ENCODE data around the gene WDTC1. TPM values are rescaled to one million over a fixed set of nuclear protein-coding genes. Genes with fewer than 3 reads are reported as not detected.

Gene WDTC1
- total and polyA plus RNA-seq, 4 donors = 19.8 to 41.0 (median 30.2) TPM

- Histone ChIP-seq H3K4me3 (no peak overlapping the region), H3K4me1 (ENCODE audit: control insufficient read depth in 5 of 5, insufficient read depth in 5 of 5, low read length in 5 of 5) (no peaks in the 10 kb centered on the region), H3K27me3 (ENCODE audit: control insufficient read depth in 3 of 3, insufficient read depth in 3 of 3, low read length in 2 of 3) (no peaks in the 10 kb centered on the region), H3K27ac (ENCODE audit: low read depth in 1 of 2, low read length in 1 of 2) (no peak overlapping the region), H3K9me3 (ENCODE audit: control insufficient read depth in 4 of 4, insufficient read depth in 3 of 4, low read length in 3 of 4) (no peaks in the 10 kb centered on the region), H3K9ac (ENCODE audit: insufficient read depth in 1 of 2, low read length in 2 of 2) (no peak overlapping the region), H3K36me3 (ENCODE audit: control insufficient read depth in 4 of 4, insufficient read depth in 4 of 4, low read length in 4 of 4) (no peaks in the 10 kb centered on the region)
- WGBS, 2 donors = 83 to 89% methylated on average over 2 of the region's 2 CpGs
- no peak for TF ChIP-seq CTCF (IDR thresholded peaks at IDR 0.05; ENCODE audit: control extremely low read depth, extremely low read depth)
- ATAC-seq (ENCODE audit: insufficient read depth, low FRiP score) (no peak), DNase-seq (no peak)
Measured at GRCh38 chr1:27314737-27315136, 80.3 kb downstream of the WDTC1 start.

- TF ChIP-seq CTCF (IDR thresholded peaks at IDR 0.05; ENCODE audit: control extremely low read depth, extremely low read depth) = no peak
- no peak overlapping the region for H3K4me3 ChIP-seq
- H3K4me1 ChIP-seq (ENCODE audit: control insufficient read depth in 5 of 5, insufficient read depth in 5 of 5, low read length in 5 of 5) = peaks cover 0 to 3% (median 0%) of the 10 kb centered on the region in 5 donors
- no peaks in the 10 kb centered on the region for H3K9me3 ChIP-seq (ENCODE audit: control insufficient read depth in 4 of 4, insufficient read depth in 3 of 4, low read length in 3 of 4)
- WGBS, 2 donors = 80 to 89% methylated on average over 5 of the region's 5 CpGs
- no peak overlapping the region for H3K27ac ChIP-seq (ENCODE audit: low read depth in 1 of 2, low read length in 1 of 2)
- no peaks in the 10 kb centered on the region for H3K36me3 ChIP-seq (ENCODE audit: control insufficient read depth in 4 of 4, insufficient read depth in 4 of 4, low read length in 4 of 4)
- H3K9ac ChIP-seq (ENCODE audit: insufficient read depth in 1 of 2, low read length in 2 of 2) = no peak overlapping the region
- ATAC-seq (ENCODE audit: insufficient read depth, low FRiP score) (no peak), DNase-seq (no peak)
- H3K27me3 ChIP-seq (ENCODE audit: control insufficient read depth in 3 of 3, insufficient read depth in 3 of 3, low read length in 2 of 3) = no peaks in the 10 kb centered on the region
Measured at GRCh38 chr1:27316860-27317259, 82.4 kb downstream of the WDTC1 start.

GRCh38 chr1:27318136-27318535, 83.7 kb downstream of the WDTC1 start:
- Histone ChIP-seq H3K4me3 (no peak overlapping the region), H3K4me1 (ENCODE audit: control insufficient read depth in 5 of 5, insufficient read depth in 5 of 5, low read length in 5 of 5) (peaks cover 0 to 9% (median 4%) of the 10 kb centered on the region in 5 donors), H3K36me3 (ENCODE audit: control insufficient read depth in 4 of 4, insufficient read depth in 4 of 4, low read length in 4 of 4) (no peaks in the 10 kb centered on the region), H3K9me3 (ENCODE audit: control insufficient read depth in 4 of 4, insufficient read depth in 3 of 4, low read length in 3 of 4) (no peaks in the 10 kb centered on the region), H3K27ac (ENCODE audit: low read depth in 1 of 2, low read length in 1 of 2) (no peak overlapping the region), H3K9ac (ENCODE audit: insufficient read depth in 1 of 2, low read length in 2 of 2) (no peak overlapping the region), H3K27me3 (ENCODE audit: control insufficient read depth in 3 of 3, insufficient read depth in 3 of 3, low read length in 2 of 3) (no peaks in the 10 kb centered on the region)
- 32 to 47% methylated on average over 4 of the region's 4 CpGs for WGBS, 2 donors
- ATAC-seq (ENCODE audit: insufficient read depth, low FRiP score) (no peak), DNase-seq (no peak)
- no peak for TF ChIP-seq CTCF (IDR thresholded peaks at IDR 0.05; ENCODE audit: control extremely low read depth, extremely low read depth)

DNA sequence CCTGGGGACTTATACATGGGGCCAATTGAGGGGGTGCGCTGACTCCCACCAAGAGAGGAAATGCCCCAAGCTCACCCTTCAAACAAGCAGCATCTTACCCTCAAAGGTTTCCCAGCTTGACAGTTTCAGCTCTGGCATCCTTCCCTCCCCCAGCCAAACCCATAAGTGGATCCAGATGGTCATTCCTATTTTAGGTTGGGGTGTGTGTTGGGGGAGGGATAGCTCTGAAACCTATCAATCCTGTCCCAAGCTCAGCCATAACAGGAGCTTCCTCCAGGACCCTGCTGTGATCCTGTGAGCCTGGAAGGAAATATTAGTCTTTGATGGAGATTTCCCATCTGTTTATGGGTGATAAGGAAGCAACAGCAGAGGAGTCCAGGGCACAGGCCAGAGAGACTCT, 84.2 kb downstream of the WDTC1 start:
- DNase-seq (no peak), ATAC-seq (ENCODE audit: insufficient read depth, low FRiP score) (no peak)
- H3K9ac ChIP-seq (ENCODE audit: insufficient read depth in 1 of 2, low read length in 2 of 2) = no peak overlapping the region
- no peaks in the 10 kb centered on the region for H3K27me3 ChIP-seq (ENCODE audit: control insufficient read depth in 3 of 3, insufficient read depth in 3 of 3, low read length in 2 of 3)
- TF ChIP-seq CTCF (IDR thresholded peaks at IDR 0.05; ENCODE audit: control extremely low read depth, extremely low read depth) = no peak
- H3K4me3 ChIP-seq = no peak overlapping the region
- WGBS, 2 donors = 67 to 71% methylated on average over 1 of the region's 1 CpG
- H3K9me3 ChIP-seq (ENCODE audit: control insufficient read depth in 4 of 4, insufficient read depth in 3 of 4, low read length in 3 of 4) = no peaks in the 10 kb centered on the region
- peaks cover 2 to 13% (median 8%) of the 10 kb centered on the region in 5 donors for H3K4me1 ChIP-seq (ENCODE audit: control insufficient read depth in 5 of 5, insufficient read depth in 5 of 5, low read length in 5 of 5)
- H3K36me3 ChIP-seq (ENCODE audit: control insufficient read depth in 4 of 4, insufficient read depth in 4 of 4, low read length in 4 of 4) = no peaks in the 10 kb centered on the region
- H3K27ac ChIP-seq (ENCODE audit: low read depth in 1 of 2, low read length in 1 of 2) = no peak overlapping the region

All from lung (tissue), 12 donors.